Urothelium cell line (cell line): ENCODE results near the gene ZBTB17.
"Not testable (repeated sequence)": the region's sequence is repeated elsewhere in the genome, so short reads cannot be mapped to it uniquely, and the experiment has no call there.

Source experiments
- DNase-seq: peaks from one replicate; pipeline ENCODE4 v3.0.0; 2011; ENCODE audit warnings: low spot score, mixed read lengths
- FAIRE-seq: peaks from 2 replicates; lab custom pipeline; 2011; peaks lifted over from hg19 to GRCh38; lab: Jason Lieb, UNC

Gene ZBTB17

DNA sequence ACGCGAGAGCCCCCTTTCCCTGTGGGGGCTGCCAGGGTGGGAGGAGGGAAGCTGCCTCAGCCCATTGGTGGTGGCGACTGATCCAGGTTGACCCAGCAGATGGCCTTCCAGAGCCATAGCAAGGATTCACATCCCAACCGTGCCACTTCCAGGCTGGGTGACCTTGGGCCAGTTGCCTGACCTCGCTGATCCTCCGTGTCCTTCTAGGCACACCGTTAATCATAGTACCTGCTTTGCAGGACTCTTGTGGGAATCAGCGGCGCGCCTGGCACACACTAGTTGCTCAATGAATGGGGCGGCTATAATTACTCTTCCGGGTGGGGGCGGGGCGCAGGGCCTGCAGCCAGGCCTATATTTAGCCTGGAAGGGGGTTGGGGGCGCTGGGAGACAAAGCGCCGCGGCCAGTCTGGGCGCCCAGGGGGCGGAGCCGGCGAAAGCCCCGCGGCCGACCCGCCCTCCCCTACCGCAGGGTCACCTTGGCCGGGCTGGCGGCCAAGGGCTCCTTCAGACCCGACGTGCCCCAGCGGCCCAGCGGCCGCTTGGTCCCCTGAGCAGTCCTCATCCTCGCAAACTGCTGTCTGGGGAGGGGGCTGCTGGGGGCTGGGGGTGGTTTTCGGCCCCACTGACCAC is 36.8 kb upstream of the ZBTB17 start:
- DNase-seq (peak; percentile 79), FAIRE-seq (no peak)

DNA sequence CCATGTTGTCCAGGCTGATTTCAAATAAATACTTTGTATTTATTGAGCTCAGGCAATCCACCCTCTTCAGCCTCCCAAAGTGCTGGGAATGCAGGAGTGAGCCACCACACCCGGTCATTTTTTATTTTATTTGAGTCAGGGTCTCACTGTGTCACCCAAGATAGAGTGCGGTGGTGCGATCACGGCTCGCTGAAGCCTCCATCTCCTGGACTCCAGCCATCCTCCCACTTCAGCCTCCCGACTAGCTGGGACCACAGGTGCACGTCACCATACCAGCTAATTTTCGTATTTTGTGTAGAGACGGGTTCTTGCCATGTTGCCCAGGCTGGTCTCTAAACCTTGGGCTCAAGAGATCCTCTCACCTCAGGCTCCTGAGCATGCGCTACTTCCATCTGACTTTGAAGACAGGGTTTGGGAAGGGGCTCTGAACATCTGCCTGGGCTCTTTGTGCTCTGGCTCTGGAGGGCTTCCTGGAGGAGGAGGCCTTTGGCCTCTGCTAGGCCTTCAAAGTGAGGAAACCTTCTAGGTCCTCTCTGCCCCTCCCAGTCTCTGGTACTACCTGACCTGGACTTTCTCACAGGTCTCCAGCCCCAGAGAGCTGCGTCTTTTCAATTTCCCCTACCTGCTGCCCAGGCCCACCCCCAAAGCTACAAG is 36.2 kb upstream of the ZBTB17 start:
- no peak for DNase-seq
- no peak for FAIRE-seq

DNA sequence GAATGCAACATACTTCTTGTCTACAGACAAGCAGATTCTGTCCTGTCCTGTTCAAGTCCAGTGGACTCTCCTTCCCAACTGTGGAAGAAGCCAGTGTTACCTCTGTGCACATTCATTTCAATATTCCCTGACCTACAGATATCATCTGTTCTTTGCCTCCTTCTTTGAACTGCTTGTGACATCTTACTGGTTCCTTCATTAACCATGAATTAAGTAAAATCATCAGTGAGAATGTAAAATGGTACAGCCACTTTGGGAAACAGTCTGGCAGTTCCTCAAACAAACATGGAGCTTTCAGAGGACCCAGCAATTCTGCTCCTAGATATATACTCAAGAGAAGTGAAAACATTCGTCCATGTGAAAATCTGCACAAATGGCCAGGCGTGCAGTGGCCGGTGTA is 34.9 kb upstream of the ZBTB17 start:
- no peak for DNase-seq
- no peak for FAIRE-seq

DNA sequence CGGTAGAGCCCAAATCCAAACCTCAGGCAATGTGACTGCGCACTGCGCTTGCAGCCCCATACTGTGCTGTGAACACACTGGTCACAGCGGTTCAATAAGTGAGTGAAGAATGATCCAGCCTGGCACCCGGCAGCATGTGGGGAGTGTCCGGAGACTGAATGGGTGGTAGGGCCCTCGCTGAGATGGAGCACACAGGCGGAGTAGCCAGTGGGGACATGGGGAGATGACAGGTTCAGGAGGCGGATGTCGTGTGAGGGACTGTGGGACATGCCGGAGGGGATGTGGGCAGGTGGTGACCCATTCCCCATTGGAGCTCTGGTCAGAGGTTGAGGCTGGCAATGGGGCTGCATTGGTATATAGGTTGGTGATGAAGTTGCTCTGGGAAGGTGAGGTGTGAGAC is 33.8 kb upstream of the ZBTB17 start:
- FAIRE-seq (no peak), DNase-seq (no peak)

- peak; percentile 71 for DNase-seq
- FAIRE-seq: no peak
These were observed 33.1 kb upstream of the ZBTB17 start for GRCh38 chr1:16009030-16009460.

DNA sequence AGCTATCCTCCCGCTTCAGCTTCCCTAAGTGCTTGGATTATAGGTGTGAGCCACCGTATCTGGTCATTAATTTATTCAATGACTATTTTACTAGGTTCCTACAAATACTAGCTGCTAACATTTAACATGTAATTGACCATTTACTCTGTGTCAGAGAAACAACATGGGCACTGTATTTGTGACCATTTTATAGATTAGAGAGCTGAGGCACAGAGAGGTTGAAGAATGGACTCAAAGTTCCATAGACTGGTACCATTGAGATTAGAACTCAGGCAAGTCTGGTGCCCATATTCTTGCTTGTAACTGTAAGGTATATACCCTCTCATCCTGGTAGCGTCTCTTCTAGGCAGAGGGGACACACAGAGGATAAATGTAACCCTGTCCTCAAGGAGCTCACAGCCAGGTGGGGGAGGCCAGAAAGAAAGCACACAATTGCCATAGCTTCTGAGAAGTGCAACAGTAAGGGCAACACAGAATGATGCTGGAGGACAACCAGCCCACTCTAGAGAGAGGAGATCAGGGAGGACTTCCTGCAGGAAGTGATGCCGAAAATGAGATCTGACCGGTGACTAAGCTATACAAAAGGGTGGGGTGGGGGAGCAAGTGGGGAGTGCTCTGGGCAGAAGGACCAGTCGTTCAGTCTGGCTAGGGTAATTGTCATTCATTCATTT is 31.9 kb upstream of the ZBTB17 start:
- FAIRE-seq: no peak
- no peak for DNase-seq

DNA sequence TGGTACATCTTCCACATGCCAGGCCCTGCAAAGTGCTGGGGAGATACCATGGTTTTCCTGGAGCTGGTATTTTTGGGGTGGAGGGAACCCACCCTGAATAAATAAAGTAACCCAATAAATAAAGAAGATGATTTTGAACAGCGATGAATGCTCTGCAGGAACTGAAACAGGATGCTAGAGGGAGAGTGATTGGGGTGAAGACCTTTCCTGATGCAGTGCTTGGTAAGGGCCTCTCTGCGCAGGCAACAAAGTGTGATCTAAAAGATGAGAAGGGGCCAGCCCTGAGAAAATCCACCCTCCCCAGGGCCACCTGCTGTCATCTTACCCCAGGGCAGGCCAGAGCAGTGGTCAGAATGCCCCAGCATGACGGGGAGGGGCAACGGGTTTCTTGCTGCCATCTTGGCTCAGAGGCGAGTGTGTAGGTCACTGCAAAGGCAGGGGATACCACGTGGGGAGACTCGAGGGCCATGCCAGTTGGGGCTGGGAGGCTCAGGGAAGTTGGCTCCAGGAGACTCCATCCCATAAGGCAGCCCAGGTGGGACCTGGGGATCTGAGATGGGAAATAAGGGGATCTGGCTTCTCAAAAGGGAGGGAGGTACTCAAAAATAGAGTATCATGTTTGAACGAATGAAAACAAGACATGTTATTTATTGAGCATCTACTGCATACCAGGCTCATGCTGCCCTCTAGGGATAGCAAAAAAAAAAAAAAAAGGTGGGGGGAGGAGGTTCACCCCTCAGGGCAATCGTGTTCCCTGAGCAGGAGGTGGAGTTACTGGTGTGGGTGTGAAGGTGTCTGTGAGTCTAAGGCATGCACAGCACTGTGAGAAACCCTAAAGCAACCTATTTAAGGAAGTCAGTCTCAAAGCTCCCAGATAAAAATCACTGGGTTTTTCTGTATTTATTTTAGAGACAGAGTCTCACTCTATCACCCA is 30.9 kb upstream of the ZBTB17 start:
- DNase-seq: no peak
- no peak for FAIRE-seq

DNA sequence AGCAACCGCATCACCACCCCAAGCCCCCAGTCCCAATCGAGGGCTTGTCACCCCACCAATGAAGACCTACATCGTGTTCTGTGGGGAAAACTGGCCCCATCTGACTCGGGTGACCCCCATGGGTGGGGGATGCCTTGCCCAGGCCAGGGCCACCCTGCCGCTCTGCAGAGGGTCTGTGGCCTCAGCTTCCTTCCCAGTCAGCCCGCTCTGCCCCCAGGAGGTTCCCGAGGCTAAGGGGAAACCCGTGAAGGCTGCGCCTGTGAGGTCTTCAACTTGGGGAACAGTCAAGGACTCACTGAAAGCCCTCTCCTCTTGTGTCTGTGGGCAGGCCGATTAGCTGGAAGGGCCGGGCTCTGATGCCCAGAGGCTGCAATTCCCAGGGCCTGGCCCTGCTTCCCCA is 30.1 kb upstream of the ZBTB17 start:
- DNase-seq: no peak
- no peak for FAIRE-seq

DNA sequence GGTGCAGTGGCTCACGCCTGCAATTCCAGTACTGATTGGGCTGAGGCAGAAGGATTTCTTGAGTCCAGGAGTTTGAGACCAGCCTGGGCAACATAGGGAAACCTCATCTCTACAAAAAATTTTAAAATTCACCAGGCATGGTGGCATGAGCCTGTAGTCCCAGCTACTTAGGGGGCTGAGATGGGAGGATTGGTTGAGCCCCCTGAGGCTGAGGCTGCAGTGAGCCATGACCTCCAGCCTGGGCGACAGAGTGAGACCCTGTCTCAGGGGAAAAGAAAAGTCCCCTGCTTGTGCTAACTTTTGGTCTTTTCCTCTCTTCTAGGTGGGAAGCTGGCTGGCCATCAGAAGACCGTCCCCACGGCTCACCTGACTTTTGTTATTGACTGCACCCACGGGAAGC is 29.7 kb upstream of the ZBTB17 start:
- FAIRE-seq: no peak
- no peak for DNase-seq

GRCh38 chr1:16001274-16001673 is 25.4 kb upstream of the ZBTB17 start:
- DNase-seq, FAIRE-seq: not testable (repeated sequence)

- FAIRE-seq (no peak), DNase-seq (no peak)
These were observed 23.0 kb upstream of the ZBTB17 start for GRCh38 chr1:15998929-15999328.

GRCh38 chr1:15997637-15998280 is 21.9 kb upstream of the ZBTB17 start:
- FAIRE-seq (no peak), DNase-seq (no peak)

- FAIRE-seq (no peak), DNase-seq (no peak)
These were observed 21.2 kb upstream of the ZBTB17 start for GRCh38 chr1:15997076-15997585.

DNA sequence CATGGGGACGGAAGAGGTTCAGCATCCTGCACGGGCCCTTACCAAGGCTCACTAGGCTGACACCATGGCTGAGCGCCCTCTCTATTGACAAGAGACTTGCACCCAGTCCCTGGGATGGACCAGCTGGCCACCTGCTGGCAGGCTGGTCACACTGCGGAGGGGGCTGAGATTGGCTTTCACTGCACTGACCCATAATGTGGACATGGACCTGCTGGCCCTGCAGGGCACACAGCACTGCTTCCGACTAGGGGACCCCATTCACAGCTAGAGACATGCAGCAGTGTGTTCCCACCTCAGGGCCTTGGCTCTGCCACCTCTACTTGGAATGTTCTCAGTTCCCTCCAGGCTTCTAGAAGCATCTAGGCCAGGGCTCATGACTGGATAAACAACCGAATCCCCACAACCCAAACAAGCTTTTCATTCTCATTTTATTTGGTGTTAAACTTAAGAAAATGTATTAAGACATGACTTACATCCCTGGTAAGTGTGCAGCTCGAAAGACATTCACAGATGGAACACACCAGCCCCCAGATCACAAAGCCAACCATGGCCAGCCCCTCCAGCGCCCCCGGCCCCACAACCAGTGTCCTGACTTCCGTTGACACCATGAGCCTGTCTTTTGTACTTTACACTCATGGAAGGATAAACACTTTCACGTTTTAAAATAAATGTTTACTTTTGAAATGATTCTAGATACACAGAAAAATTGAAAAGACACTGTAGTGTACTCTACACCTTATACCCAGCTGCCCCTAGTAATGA is 18.9 kb upstream of the ZBTB17 start:
- peak; percentile 65 for FAIRE-seq
- DNase-seq: peak; percentile 74

- DNase-seq (no peak), FAIRE-seq (no peak)
These were observed 18.2 kb upstream of the ZBTB17 start for GRCh38 chr1:15994081-15994480.

GRCh38 chr1:15993666-15994065 is 17.8 kb upstream of the ZBTB17 start:
- FAIRE-seq (no peak), DNase-seq (no peak)

- FAIRE-seq (no peak), DNase-seq (no peak)
These were observed 16.9 kb upstream of the ZBTB17 start for GRCh38 chr1:15992582-15993500.

DNA sequence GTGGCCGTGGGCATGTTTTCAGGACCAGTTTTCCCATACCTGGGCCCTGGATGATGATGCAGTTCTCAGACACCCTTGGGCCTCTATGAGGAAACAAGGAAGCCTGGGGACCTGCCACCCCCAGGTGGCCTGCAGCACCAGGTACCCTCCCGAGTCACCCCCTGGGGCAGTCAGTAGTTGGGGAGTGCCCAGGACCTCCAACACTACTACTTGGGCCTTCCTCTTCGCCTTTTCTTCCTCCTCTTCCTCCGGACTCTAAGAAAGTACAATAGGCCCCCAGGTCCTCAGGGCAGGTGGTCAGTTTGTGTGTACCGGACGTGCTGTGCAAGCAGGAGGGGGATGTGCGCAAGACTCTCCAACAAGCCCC is 16.3 kb upstream of the ZBTB17 start:
- no peak for FAIRE-seq
- no peak for DNase-seq
